ENCODE results near the gene NCOA7. TPM values are rescaled to one million over a fixed set of nuclear protein-coding genes. Genes with fewer than 3 reads are reported as not detected.

Gene NCOA7
- total RNA-seq, 2 experiments from 2014 or later = 34.6 to 35.7 TPM

DNA sequence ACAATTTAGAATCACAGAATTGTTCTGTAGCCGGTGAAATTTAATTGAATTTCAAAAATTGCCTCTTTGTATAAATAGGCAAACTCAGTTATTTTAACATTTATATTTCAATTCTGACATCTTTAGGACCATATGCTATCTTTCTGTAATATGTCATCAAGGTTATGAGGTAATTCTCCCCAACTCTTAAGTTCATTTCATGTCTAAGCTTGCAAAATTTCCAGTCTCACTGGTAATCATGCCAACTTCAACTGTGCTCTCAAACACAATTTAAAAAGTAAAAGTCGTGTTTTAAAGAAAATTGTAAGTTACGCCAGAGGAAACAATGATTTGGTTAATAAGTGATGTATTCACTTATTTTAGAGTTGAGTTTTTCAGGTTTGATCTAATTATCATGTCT lies 1.4 kb downstream of the NCOA7 start:
- H3K27me3 Mint-ChIP-seq = no peaks in the 10 kb centered on the region
- H3K4me1 Mint-ChIP-seq (ENCODE audit: low read depth) = peaks cover 69% of the 10 kb centered on the region
- H3K36me3 ChIP-seq (ENCODE audit: insufficient read depth, low read length) = peaks cover 3% of the 10 kb centered on the region
- ChIA-PET POLR2A (interaction anchor here (0.7 to 4.7 kb wide), 11 partner anchors 9 to 490 kb away, joined by 4 to 528 read pairs (median 15); partner anchors contain the start of genes HDDC2, HINT3 and TRMT11), CTCF (interaction anchor here (0.6 to 3.8 kb wide), 12 partner anchors 11 to 1474 kb away, joined by 3 to 72 read pairs (median 4); partner anchors contain the start of genes HDDC2, HINT3 and RNF146)
- ATAC-seq (ENCODE audit: poor library complexity) (no peak), DNase-seq (no peak)
- H3K27ac Mint-ChIP-seq = peak overlapping the region; percentile 91
- H3K4me1 ChIP-seq (ENCODE audit: insufficient read depth, low read length) = peaks cover 25% of the 10 kb centered on the region
- H3K27ac ChIP-seq (ENCODE audit: low read depth in 1 of 2, low read length in 2 of 2) = no peak overlapping the region
- no peaks in the 10 kb centered on the region for H3K9me3 Mint-ChIP-seq
- no peaks in the 10 kb centered on the region for H3K9me3 ChIP-seq (ENCODE audit: control insufficient read depth in 1 of 2, insufficient read depth in 1 of 2, low read length in 2 of 2)
- TF ChIP-seq, protein P1, sequence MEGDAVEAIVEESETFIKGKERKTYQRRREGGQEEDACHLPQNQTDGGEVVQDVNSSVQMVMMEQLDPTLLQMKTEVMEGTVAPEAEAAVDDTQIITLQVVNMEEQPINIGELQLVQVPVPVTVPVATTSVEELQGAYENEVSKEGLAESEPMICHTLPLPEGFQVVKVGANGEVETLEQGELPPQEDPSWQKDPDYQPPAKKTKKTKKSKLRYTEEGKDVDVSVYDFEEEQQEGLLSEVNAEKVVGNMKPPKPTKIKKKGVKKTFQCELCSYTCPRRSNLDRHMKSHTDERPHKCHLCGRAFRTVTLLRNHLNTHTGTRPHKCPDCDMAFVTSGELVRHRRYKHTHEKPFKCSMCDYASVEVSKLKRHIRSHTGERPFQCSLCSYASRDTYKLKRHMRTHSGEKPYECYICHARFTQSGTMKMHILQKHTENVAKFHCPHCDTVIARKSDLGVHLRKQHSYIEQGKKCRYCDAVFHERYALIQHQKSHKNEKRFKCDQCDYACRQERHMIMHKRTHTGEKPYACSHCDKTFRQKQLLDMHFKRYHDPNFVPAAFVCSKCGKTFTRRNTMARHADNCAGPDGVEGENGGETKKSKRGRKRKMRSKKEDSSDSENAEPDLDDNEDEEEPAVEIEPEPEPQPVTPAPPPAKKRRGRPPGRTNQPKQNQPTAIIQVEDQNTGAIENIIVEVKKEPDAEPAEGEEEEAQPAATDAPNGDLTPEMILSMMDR (IDR thresholded peaks at IDR 0.05) = no peak
- H3K36me3 Mint-ChIP-seq (ENCODE audit: low read depth) = peaks cover 19% of the 10 kb centered on the region
- H3K27me3 ChIP-seq (ENCODE audit: control insufficient read depth in 1 of 2, insufficient read depth in 2 of 2, low read length in 2 of 2) = no peaks in the 10 kb centered on the region
- no peak overlapping the region for H3K4me3 ChIP-seq (ENCODE audit: low read length)
- intact Hi-C loops (cut with DNase I, micrococcal nuclease) = loop anchor here (1.0 to 5.0 kb wide), 2 partner anchors 125 to 165 kb away; no protein-coding TSS in a partner anchor
- peak overlapping the region; percentile 93 for H3K4me3 Mint-ChIP-seq

DNA sequence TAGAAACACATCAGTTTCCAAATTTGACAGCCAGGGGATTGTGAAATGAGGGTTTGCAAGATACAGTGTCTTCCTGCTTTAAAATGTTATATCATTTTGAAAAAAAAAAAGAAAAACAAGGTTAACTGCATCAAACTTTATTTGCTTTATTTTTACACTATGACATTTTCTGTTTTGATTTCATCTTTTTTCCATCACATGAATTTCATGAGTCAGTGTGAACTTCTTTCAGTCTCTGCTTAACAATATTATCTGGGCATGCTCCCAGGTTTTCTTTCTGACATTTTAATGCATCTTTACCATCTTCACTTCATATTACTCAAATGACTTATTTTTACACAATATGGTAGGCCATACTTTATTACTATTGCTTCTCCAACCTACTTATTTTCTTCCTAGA lies 1.9 kb downstream of the NCOA7 start:
- Mint-ChIP-seq H3K27ac (peak overlapping the region; percentile 91), H3K27me3 (no peaks in the 10 kb centered on the region), H3K9me3 (no peaks in the 10 kb centered on the region), H3K4me3 (peak overlapping the region; percentile 59), H3K4me1 (ENCODE audit: low read depth) (peaks cover 74% of the 10 kb centered on the region), H3K36me3 (ENCODE audit: low read depth) (peaks cover 20% of the 10 kb centered on the region)
- ChIA-PET POLR2A (interaction anchor here (4.7 kb wide), 1 partner anchor 164 kb away, joined by 128 read pairs; the partner anchor contains the start of gene HINT3), CTCF (interaction anchor here (1.9 to 2.7 kb wide), 2 partner anchors 23 to 164 kb away, joined by 7 to 10 read pairs; partner anchors contain the start of gene HINT3)
- Histone ChIP-seq H3K36me3 (ENCODE audit: insufficient read depth, low read length) (no peaks in the 10 kb centered on the region), H3K27ac (ENCODE audit: low read depth in 1 of 2, low read length in 2 of 2) (no peak overlapping the region), H3K27me3 (ENCODE audit: control insufficient read depth in 1 of 2, insufficient read depth in 2 of 2, low read length in 2 of 2) (no peaks in the 10 kb centered on the region), H3K4me1 (ENCODE audit: insufficient read depth, low read length) (peaks cover 27% of the 10 kb centered on the region), H3K9me3 (ENCODE audit: control insufficient read depth in 1 of 2, insufficient read depth in 1 of 2, low read length in 2 of 2) (no peaks in the 10 kb centered on the region), H3K4me3 (ENCODE audit: low read length) (no peak overlapping the region)
- ATAC-seq (ENCODE audit: poor library complexity) = no peak
- intact Hi-C loops (cut with DNase I, micrococcal nuclease) = loop anchor here (1.0 to 5.0 kb wide), 2 partner anchors 125 to 165 kb away; no protein-coding TSS in a partner anchor
- DNase-seq = no peak
- TF ChIP-seq, protein P1 (IDR thresholded peaks at IDR 0.05) = no peak

DNA sequence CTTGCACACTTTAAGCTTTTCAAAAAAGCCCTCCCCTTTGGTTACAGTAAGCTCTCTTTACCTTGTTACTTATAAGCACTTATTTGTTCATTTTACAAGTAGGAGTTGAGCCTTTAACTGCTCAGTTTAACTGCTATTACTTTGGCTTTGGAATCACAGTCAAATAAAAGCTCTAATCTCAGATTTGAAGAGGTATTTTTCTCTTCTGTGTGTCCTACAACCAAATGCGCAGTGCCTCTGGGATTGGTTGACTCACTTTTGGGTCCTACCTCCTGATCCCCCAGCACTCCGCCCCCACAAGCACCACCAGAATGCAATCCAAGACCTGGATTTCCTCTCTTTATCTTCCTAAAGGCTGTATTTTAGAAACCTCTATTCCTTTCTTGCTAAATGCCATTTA lies 2.5 kb downstream of the NCOA7 start:
- no peaks in the 10 kb centered on the region for H3K9me3 ChIP-seq (ENCODE audit: control insufficient read depth in 1 of 2, insufficient read depth in 1 of 2, low read length in 2 of 2)
- peak overlapping the region; percentile 69 for H3K4me3 Mint-ChIP-seq
- H3K4me1 Mint-ChIP-seq (ENCODE audit: low read depth) = peaks cover 74% of the 10 kb centered on the region
- no peak overlapping the region for H3K27ac ChIP-seq (ENCODE audit: low read depth in 1 of 2, low read length in 2 of 2)
- ATAC-seq (ENCODE audit: poor library complexity) (no peak), DNase-seq (no peak)
- H3K36me3 ChIP-seq (ENCODE audit: insufficient read depth, low read length) = no peaks in the 10 kb centered on the region
- peak overlapping the region; percentile 79 for H3K27ac Mint-ChIP-seq
- H3K27me3 Mint-ChIP-seq = no peaks in the 10 kb centered on the region
- H3K4me1 ChIP-seq (ENCODE audit: insufficient read depth, low read length) = peaks cover 30% of the 10 kb centered on the region
- no peaks in the 10 kb centered on the region for H3K27me3 ChIP-seq (ENCODE audit: control insufficient read depth in 1 of 2, insufficient read depth in 2 of 2, low read length in 2 of 2)
- TF ChIP-seq, protein P1 (IDR thresholded peaks at IDR 0.05) = no peak
- ChIA-PET POLR2A (no interaction called here), CTCF (interaction anchor here (1.9 kb wide), 1 partner anchor 163 kb away, joined by 7 read pairs; the partner anchor contains the start of gene HINT3)
- H3K4me3 ChIP-seq (ENCODE audit: low read length) = no peak overlapping the region
- H3K36me3 Mint-ChIP-seq (ENCODE audit: low read depth) = peaks cover 21% of the 10 kb centered on the region
- intact Hi-C loops (cut with DNase I, micrococcal nuclease) = loop anchor here in 1 of 2 experiments (5.0 kb wide), 1 partner anchor 124 kb away; no protein-coding TSS in a partner anchor
- H3K9me3 Mint-ChIP-seq = no peaks in the 10 kb centered on the region

Data from CD4-positive, alpha-beta T cell (primary cell).